H1 (cell line): ENCODE results near the gene UBA6.

Experiments used
- CBX8 ChIP-seq: fragments of 300-800, 300-1000 bp; sonication (generic); IDR thresholded peaks from 2 replicates; pipeline ENCODE4 v1.7.1; 2016; ENCODE audit warnings: low read depth, low read length, borderline replicate concordance
- CEBPB ChIP-seq: IDR thresholded peaks from 2 replicates; pipeline ENCODE4 v1.6.1; 2012; ENCODE audit warnings: low read depth, low read length
- CHD2 ChIP-seq: IDR thresholded peaks from 2 replicates; pipeline ENCODE4 v1.6.1; 2012; ENCODE audit warnings: low read length, improper control_type of control experiment
- EP300 ChIP-seq, 2 experiments: IDR thresholded peaks; 1 replicate in 1 of 2; 2 replicates in 1 of 2; pipeline ENCODE4 v1.6.1; 2011 to 2012; ENCODE audit warnings: low read depth in 2 of 2, low read length in 2 of 2, mild to moderate bottlenecking in 2 of 2, borderline replicate concordance in 1 of 2, inconsistent platforms in 1 of 2, moderate library complexity in 1 of 2
- EZH2 ChIP-seq: fragments of 200-600 bp; sonication (generic); IDR thresholded peaks from 2 replicates; pipeline ENCODE4 v1.7.1; 2012; ENCODE audit warnings: low read depth, mild to moderate bottlenecking, moderate library complexity, low read length, inconsistent platforms; ENCODE audit not compliant: severe bottlenecking
- KDM5A ChIP-seq: fragments of 200-600 bp; IDR thresholded peaks from 2 replicates; pipeline ENCODE4 v1.7.1; 2012; ENCODE audit warnings: mild to moderate bottlenecking, low read length, inconsistent platforms, mixed read lengths
- PHF8 ChIP-seq: fragments of 200-600 bp; sonication (generic); conservative IDR thresholded peaks from 2 replicates; pipeline ENCODE4 v1.7.1; 2012; ENCODE audit warnings: low read depth, mild to moderate bottlenecking, inconsistent platforms, low read length, moderate library complexity
- POLR2AphosphoS5 ChIP-seq: IDR thresholded peaks from 2 replicates; pipeline ENCODE4 v1.6.1; 2011; ENCODE audit warnings: low read depth, low read length
- RAD21 ChIP-seq, 2 experiments: IDR thresholded peaks in 1 of 2; conservative IDR thresholded peaks in 1 of 2; 2 replicates each; pipeline ENCODE4 v1.6.1; 2011; ENCODE audit warnings: low read depth in 2 of 2, low read length in 2 of 2, improper control_type of control experiment in 1 of 2, inconsistent platforms in 1 of 2, mild to moderate bottlenecking in 1 of 2, moderate library complexity in 1 of 2
- RXRA ChIP-seq: IDR thresholded peaks from 2 replicates; pipeline ENCODE4 v1.6.1; 2011; ENCODE audit warnings: low read depth, mild to moderate bottlenecking, low read length, moderate library complexity; ENCODE audit not compliant: insufficient read depth
- SP1 ChIP-seq: IDR thresholded peaks from 2 replicates; pipeline ENCODE4 v1.6.1; 2011; ENCODE audit warnings: low read depth, low read length
- TEAD4 ChIP-seq: IDR thresholded peaks from 2 replicates; pipeline ENCODE4 v1.6.1; 2012; ENCODE audit warnings: low read depth, low read length, inconsistent platforms, mixed read lengths
- TF ChIP-seq, protein P1 (sequence below), 3 experiments: IDR thresholded peaks; 1 replicate in 2 of 3; 2 replicates in 1 of 3; pipeline versions ENCODE4 v1.5.1 to v1.6.1; 2011; ENCODE audit warnings: low read length in 3 of 3, mild to moderate bottlenecking in 3 of 3, inconsistent platforms in 2 of 3, low read depth in 1 of 3, moderate library complexity in 1 of 3; ENCODE audit not compliant: insufficient read depth in 1 of 3; ENCODE audit errors: control extremely low read depth in 1 of 3
- TF ChIP-seq, protein P2 (sequence below): IDR thresholded peaks from 2 replicates; pipeline ENCODE4 v1.6.1; 2011; ENCODE audit warnings: low read length, improper control_type of control experiment

DNA sequence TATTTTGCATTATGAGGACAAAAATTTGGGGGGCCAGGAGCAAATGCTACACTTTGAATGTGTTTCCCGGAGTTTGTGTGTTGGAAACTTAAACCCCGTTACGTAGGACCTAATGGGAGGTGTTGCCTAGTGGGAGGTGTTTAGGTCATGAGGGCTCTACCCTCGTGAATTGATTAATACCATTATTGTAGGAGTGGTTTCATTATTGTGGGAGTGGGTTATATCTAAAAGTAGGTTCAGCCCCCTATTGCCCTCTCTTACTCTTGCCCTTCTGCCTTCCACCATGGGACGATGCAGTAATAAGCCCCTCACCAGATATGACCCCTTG lies 15.5 kb downstream of the UBA6 start:
- TF ChIP-seq, protein P1, sequence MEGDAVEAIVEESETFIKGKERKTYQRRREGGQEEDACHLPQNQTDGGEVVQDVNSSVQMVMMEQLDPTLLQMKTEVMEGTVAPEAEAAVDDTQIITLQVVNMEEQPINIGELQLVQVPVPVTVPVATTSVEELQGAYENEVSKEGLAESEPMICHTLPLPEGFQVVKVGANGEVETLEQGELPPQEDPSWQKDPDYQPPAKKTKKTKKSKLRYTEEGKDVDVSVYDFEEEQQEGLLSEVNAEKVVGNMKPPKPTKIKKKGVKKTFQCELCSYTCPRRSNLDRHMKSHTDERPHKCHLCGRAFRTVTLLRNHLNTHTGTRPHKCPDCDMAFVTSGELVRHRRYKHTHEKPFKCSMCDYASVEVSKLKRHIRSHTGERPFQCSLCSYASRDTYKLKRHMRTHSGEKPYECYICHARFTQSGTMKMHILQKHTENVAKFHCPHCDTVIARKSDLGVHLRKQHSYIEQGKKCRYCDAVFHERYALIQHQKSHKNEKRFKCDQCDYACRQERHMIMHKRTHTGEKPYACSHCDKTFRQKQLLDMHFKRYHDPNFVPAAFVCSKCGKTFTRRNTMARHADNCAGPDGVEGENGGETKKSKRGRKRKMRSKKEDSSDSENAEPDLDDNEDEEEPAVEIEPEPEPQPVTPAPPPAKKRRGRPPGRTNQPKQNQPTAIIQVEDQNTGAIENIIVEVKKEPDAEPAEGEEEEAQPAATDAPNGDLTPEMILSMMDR (IDR thresholded peaks at IDR 0.05; ENCODE audit: control extremely low read depth in 1 of 3, insufficient read depth in 1 of 3, low read depth in 1 of 3, low read length in 3 of 3): no peak
- TF ChIP-seq CEBPB (no peak), CHD2 (no peak), SP1 (no peak), TEAD4 (no peak), RXRA (no peak), CBX8 (no peak), POLR2AphosphoS5 (no peak), EP300 (IDR thresholded peaks at IDR 0.05; ENCODE audit: borderline replicate concordance in 1 of 2, low read depth in 2 of 2, low read length in 2 of 2) (no peak), RAD21 (IDR thresholded peaks at IDR 0.05 in 1 of 2, conservative IDR thresholded peaks at IDR 0.05 in 1 of 2; ENCODE audit: low read depth in 2 of 2, low read length in 2 of 2) (no peak), EZH2 (no peak), PHF8 (no peak), KDM5A (no peak)
- TF ChIP-seq, protein P2, sequence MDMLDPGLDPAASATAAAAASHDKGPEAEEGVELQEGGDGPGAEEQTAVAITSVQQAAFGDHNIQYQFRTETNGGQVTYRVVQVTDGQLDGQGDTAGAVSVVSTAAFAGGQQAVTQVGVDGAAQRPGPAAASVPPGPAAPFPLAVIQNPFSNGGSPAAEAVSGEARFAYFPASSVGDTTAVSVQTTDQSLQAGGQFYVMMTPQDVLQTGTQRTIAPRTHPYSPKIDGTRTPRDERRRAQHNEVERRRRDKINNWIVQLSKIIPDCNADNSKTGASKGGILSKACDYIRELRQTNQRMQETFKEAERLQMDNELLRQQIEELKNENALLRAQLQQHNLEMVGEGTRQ: no peak
